ENCODE results near the gene CLIC4.
"Not testable (repeated sequence)": the region's sequence is repeated elsewhere in the genome, so short reads cannot be mapped to it uniquely, and the experiment has no call there.

The CLIC4 gene

GRCh38 chr1:24890887-24891286 is 145.6 kb downstream of the CLIC4 start:
- WGBS (ENCODE audit: insufficient coverage): 89% methylated on average over 1 of the region's 2 CpGs
- H3K36me3 ChIP-seq (ENCODE audit: control insufficient read depth in 4 of 4, insufficient read depth in 4 of 4, low read length in 3 of 4): peaks cover 0 to 2% (median 0%) of the 10 kb centered on the region in 4 experiments
- no peak overlapping the region for H3K4me3 ChIP-seq (ENCODE audit: control insufficient read depth in 1 of 7, extremely low read depth in 1 of 7, insufficient read depth in 4 of 7, low read depth in 2 of 7, low read length in 6 of 7)
- H3K27ac ChIP-seq (ENCODE audit: insufficient read depth in 1 of 2, low read depth in 1 of 2, low read length in 2 of 2, poor library complexity in 1 of 2, severe bottlenecking in 2 of 2): no peak overlapping the region
- POLR2A ChIA-PET: no interaction called here
- DNase-seq: no peak
- H3K9me3 ChIP-seq (ENCODE audit: control extremely low read depth in 1 of 5, control insufficient read depth in 4 of 5, insufficient read depth in 2 of 5, low read depth in 1 of 5, low read length in 4 of 5): peaks cover 0 to 14% (median 8%) of the 10 kb centered on the region in 5 experiments
- no peaks in the 10 kb centered on the region for H3K27me3 ChIP-seq (replicated peaks in 2 of 5; ENCODE audit: control insufficient read depth in 4 of 5, insufficient read depth in 5 of 5, low read length in 4 of 5)
- H3K4me1 ChIP-seq (ENCODE audit: control extremely low read depth in 1 of 4, control insufficient read depth in 4 of 4, insufficient read depth in 4 of 4, low read length in 3 of 4): no peaks in the 10 kb centered on the region
- CTCF ChIA-PET: no interaction called here

GRCh38 chr1:24891367-24891766 is 146.1 kb downstream of the CLIC4 start:
- H3K36me3 ChIP-seq (ENCODE audit: control insufficient read depth in 4 of 4, insufficient read depth in 4 of 4, low read length in 3 of 4); H3K4me3 ChIP-seq (ENCODE audit: control insufficient read depth in 1 of 7, extremely low read depth in 1 of 7, insufficient read depth in 4 of 7, low read depth in 2 of 7, low read length in 6 of 7); H3K27ac ChIP-seq (ENCODE audit: insufficient read depth in 1 of 2, low read depth in 1 of 2, low read length in 2 of 2, poor library complexity in 1 of 2, severe bottlenecking in 2 of 2); H3K27me3 ChIP-seq (replicated peaks in 2 of 5; ENCODE audit: control insufficient read depth in 4 of 5, insufficient read depth in 5 of 5, low read length in 4 of 5); H3K4me1 ChIP-seq (ENCODE audit: control extremely low read depth in 1 of 4, control insufficient read depth in 4 of 4, insufficient read depth in 4 of 4, low read length in 3 of 4); DNase-seq; POLR2A ChIA-PET: not testable (repeated sequence)
- H3K9me3 ChIP-seq (ENCODE audit: control extremely low read depth in 1 of 5, control insufficient read depth in 4 of 5, insufficient read depth in 2 of 5, low read depth in 1 of 5, low read length in 4 of 5): peaks cover 0 to 14% (median 8%) of the 10 kb centered on the region in 5 experiments
- no CpG with 5 or more reads among the region's 1 CpG for WGBS (ENCODE audit: insufficient coverage)
- CTCF ChIA-PET: interaction anchor here (3.8 kb wide), 1 partner anchor 43 kb away, joined by 14 read pairs; no protein-coding TSS in a partner anchor

GRCh38 chr1:24892188-24893153 is 147.2 kb downstream of the CLIC4 start:
- Histone ChIP-seq H3K9me3 (ENCODE audit: control extremely low read depth in 1 of 5, control insufficient read depth in 4 of 5, insufficient read depth in 2 of 5, low read depth in 1 of 5, low read length in 4 of 5) (peaks cover 0 to 12% (median 8%) of the 10 kb centered on the region in 5 experiments), H3K36me3 (ENCODE audit: control insufficient read depth in 4 of 4, insufficient read depth in 4 of 4, low read length in 3 of 4) (peaks cover 0 to 2% (median 0%) of the 10 kb centered on the region in 4 experiments), H3K4me1 (ENCODE audit: control extremely low read depth in 1 of 4, control insufficient read depth in 4 of 4, insufficient read depth in 4 of 4, low read length in 3 of 4) (peaks cover 0 to 13% (median 12%) of the 10 kb centered on the region in 4 experiments), H3K27me3 (replicated peaks in 2 of 5; ENCODE audit: control insufficient read depth in 4 of 5, insufficient read depth in 5 of 5, low read length in 4 of 5) (no peaks in the 10 kb centered on the region), H3K4me3 (ENCODE audit: control insufficient read depth in 1 of 7, extremely low read depth in 1 of 7, insufficient read depth in 4 of 7, low read depth in 2 of 7, low read length in 6 of 7) (no peak overlapping the region), H3K27ac (ENCODE audit: insufficient read depth in 1 of 2, low read depth in 1 of 2, low read length in 2 of 2, poor library complexity in 1 of 2, severe bottlenecking in 2 of 2) (no peak overlapping the region)
- CTCF ChIA-PET: interaction anchor here (0.9 to 3.8 kb wide), 4 partner anchors 9 to 44 kb away, joined by 3 to 14 read pairs (median 4); no protein-coding TSS in a partner anchor
- no peak for DNase-seq
- POLR2A ChIA-PET: no interaction called here
- 100% methylated on average over 1 of the region's 1 CpG for WGBS (ENCODE audit: insufficient coverage)

GRCh38 chr1:24893431-24893830 is 148.2 kb downstream of the CLIC4 start:
- Histone ChIP-seq H3K9me3 (ENCODE audit: control extremely low read depth in 1 of 5, control insufficient read depth in 4 of 5, insufficient read depth in 2 of 5, low read depth in 1 of 5, low read length in 4 of 5) (peaks cover 0 to 12% (median 8%) of the 10 kb centered on the region in 5 experiments), H3K4me1 (ENCODE audit: control extremely low read depth in 1 of 4, control insufficient read depth in 4 of 4, insufficient read depth in 4 of 4, low read length in 3 of 4) (peaks cover 0 to 23% (median 16%) of the 10 kb centered on the region in 4 experiments), H3K27ac (ENCODE audit: insufficient read depth in 1 of 2, low read depth in 1 of 2, low read length in 2 of 2, poor library complexity in 1 of 2, severe bottlenecking in 2 of 2) (no peak overlapping the region), H3K27me3 (replicated peaks in 2 of 5; ENCODE audit: control insufficient read depth in 4 of 5, insufficient read depth in 5 of 5, low read length in 4 of 5) (no peaks in the 10 kb centered on the region), H3K36me3 (ENCODE audit: control insufficient read depth in 4 of 4, insufficient read depth in 4 of 4, low read length in 3 of 4) (peaks cover 0 to 2% (median 0%) of the 10 kb centered on the region in 4 experiments), H3K4me3 (ENCODE audit: control insufficient read depth in 1 of 7, extremely low read depth in 1 of 7, insufficient read depth in 4 of 7, low read depth in 2 of 7, low read length in 6 of 7) (no peak overlapping the region)
- POLR2A ChIA-PET: no interaction called here
- no peak for DNase-seq
- CTCF ChIA-PET: interaction anchor here (0.9 to 3.8 kb wide), 5 partner anchors 10 to 45 kb away, joined by 3 to 14 read pairs (median 4); no protein-coding TSS in a partner anchor
- WGBS (ENCODE audit: insufficient coverage): 97% methylated on average over 3 of the region's 3 CpGs
